ENCODE data around the gene IL4R. TPM values are rescaled to one million over a fixed set of nuclear protein-coding genes. Genes with fewer than 3 reads are reported as not detected.

IL4R gene
- total and polyA plus RNA-seq, 2 of the 13 experiments (the other 11 are each of a cell fraction or from before 2014, with no cell fraction given) = 15.9 to 49.6 TPM

DNA sequence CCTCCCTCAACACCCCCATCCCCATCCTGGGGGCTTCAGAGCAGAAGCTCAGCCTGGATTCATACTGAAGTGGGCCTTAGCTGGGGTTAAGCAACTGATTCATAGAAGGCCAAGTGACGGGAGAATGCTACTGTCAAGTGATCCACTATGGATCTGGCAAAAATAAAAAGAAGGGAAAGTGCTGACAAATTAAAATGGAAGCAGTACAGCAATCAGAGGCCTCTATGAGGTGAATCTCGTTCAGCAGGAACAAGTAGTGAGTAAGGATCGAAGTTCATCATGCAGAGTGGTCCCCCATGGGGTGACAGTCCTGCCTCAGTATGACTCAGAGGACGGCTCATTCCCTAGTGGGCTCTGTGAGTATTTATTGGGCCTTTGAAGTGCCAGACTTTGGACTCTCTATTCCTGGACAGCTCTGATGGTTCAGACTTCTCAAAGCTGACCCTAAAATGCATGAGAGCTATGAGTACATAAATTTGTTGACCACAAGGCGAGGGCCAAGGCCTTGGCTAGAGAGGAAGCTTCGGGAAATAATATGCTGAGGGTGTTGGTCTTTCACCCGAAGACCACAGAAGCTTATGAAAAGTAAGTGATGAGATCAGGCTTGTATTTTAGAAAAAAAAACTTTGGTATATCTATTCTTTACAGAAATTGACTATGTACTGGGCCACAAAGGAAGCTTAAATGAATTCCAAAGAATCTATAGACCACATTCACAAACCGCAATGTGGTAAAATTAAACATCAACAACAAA, 39.9 kb upstream of the IL4R start (continued):
- TF ChIP-seq HOXA5 (CRISPR knock-in tag; IDR thresholded peaks at IDR 0.05) (peak; percentile 66), ZNF761 (CRISPR knock-in tag; conservative IDR thresholded peaks at IDR 0.05) (no peak), CBFB (CRISPR knock-in tag; IDR thresholded peaks at IDR 0.05) (peak; percentile 86), PHF20 (CRISPR knock-in tag; IDR thresholded peaks at IDR 0.05) (peak; percentile 42; the same call in 1 of the 2 replicates), U2AF1 (optimal IDR thresholded peaks at IDR 0.05; ENCODE audit: low read depth, low read length) (no peak), MYNN (CRISPR knock-in tag; IDR thresholded peaks at IDR 0.05; ENCODE audit: low read depth) (no peak; the same call in 1 of the 2 replicates), ZNF749 (CRISPR knock-in tag; IDR thresholded peaks at IDR 0.05; ENCODE audit: borderline replicate concordance) (no peak; the same call in 1 of the 2 replicates), SRF (IDR thresholded peaks at IDR 0.05; ENCODE audit: low read depth, low read length) (0 out of 2 replicates have a peak, but pooled peaks have one; percentile 18), ZNF839 (CRISPR knock-in tag; IDR thresholded peaks at IDR 0.05; ENCODE audit: borderline replicate concordance) (no peak), ZNF841 (CRISPR knock-in tag; IDR thresholded peaks at IDR 0.05; ENCODE audit: borderline replicate concordance) (no peak), ZNF431 (CRISPR knock-in tag; IDR thresholded peaks at IDR 0.05; ENCODE audit: borderline replicate concordance, low read depth) (peak; percentile 91; the same call in 1 of the 2 replicates), HDAC6 (IDR thresholded peaks at IDR 0.05; ENCODE audit: low read depth, low read length) (no peak), NFRKB (IDR thresholded peaks at IDR 0.05) (no peak), ZNF691 (CRISPR knock-in tag; IDR thresholded peaks at IDR 0.05; ENCODE audit: borderline replicate concordance, low read depth) (peak; percentile 55; the same call in 1 of the 2 replicates), JUN (CRISPR knock-in tag; IDR thresholded peaks at IDR 0.05) (peak; percentile 96)
- TF ChIP-seq, protein P1, sequence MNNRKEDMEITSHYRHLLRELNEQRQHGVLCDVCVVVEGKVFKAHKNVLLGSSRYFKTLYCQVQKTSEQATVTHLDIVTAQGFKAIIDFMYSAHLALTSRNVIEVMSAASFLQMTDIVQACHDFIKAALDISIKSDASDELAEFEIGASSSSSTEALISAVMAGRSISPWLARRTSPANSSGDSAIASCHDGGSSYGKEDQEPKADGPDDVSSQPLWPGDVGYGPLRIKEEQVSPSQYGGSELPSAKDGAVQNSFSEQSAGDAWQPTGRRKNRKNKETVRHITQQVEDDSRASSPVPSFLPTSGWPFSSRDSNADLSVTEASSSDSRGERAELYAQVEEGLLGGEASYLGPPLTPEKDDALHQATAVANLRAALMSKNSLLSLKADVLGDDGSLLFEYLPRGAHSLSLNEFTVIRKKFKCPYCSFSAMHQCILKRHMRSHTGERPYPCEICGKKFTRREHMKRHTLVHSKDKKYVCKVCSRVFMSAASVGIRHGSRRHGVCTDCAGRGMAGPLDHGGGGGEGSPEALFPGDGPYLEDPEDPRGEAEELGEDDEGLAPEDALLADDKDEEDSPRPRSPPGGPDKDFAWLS (CRISPR knock-in tag; IDR thresholded peaks at IDR 0.05; ENCODE audit: borderline replicate concordance) = no peak
- TF ChIP-seq, protein P2, sequence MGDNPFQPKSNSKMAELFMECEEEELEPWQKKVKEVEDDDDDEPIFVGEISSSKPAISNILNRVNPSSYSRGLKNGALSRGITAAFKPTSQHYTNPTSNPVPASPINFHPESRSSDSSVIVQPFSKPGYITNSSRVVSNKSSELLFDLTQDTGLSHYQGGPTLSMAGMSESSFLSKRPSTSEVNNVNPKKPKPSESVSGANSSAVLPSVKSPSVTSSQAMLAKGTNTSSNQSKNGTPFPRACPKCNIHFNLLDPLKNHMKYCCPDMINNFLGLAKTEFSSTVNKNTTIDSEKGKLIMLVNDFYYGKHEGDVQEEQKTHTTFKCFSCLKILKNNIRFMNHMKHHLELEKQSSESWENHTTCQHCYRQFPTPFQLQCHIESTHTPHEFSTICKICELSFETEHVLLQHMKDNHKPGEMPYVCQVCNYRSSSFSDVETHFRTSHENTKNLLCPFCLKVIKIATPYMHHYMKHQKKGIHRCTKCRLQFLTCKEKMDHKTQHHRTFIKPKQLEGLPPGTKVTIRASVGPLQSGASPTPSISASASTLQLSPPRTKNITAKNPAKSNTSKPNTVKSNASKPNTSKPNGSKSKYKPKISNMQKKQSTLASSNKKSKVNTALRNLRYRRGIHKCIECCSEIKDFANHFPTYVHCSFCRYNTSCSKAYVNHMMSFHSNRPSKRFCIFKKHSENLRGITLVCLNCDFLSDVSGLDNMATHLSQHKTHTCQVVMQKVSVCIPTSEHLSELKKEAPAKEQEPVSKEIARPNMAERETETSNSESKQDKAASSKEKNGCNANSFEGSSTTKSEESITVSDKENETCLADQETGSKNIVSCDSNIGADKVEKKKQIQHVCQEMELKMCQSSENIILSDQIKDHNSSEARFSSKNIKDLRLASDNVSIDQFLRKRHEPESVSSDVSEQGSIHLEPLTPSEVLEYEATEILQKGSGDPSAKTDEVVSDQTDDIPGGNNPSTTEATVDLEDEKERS (CRISPR knock-in tag; IDR thresholded peaks at IDR 0.05) = 0 out of 2 replicates have a peak, but pooled peaks have one; percentile 56
- TF ChIP-seq, protein P3, sequence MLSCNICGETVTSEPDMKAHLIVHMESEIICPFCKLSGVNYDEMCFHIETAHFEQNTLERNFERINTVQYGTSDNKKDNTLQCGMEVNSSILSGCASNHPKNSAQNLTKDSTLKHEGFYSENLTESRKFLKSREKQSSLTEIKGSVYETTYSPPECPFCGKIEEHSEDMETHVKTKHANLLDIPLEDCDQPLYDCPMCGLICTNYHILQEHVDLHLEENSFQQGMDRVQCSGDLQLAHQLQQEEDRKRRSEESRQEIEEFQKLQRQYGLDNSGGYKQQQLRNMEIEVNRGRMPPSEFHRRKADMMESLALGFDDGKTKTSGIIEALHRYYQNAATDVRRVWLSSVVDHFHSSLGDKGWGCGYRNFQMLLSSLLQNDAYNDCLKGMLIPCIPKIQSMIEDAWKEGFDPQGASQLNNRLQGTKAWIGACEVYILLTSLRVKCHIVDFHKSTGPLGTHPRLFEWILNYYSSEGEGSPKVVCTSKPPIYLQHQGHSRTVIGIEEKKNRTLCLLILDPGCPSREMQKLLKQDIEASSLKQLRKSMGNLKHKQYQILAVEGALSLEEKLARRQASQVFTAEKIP (CRISPR knock-in tag; IDR thresholded peaks at IDR 0.05; ENCODE audit: borderline replicate concordance) = no peak
- TF ChIP-seq, protein P4, sequence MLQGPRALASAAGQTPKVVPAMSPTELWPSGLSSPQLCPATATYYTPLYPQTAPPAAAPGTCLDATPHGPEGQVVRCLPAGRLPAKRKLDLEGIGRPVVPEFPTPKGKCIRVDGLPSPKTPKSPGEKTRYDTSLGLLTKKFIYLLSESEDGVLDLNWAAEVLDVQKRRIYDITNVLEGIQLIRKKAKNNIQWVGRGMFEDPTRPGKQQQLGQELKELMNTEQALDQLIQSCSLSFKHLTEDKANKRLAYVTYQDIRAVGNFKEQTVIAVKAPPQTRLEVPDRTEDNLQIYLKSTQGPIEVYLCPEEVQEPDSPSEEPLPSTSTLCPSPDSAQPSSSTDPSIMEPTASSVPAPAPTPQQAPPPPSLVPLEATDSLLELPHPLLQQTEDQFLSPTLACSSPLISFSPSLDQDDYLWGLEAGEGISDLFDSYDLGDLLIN (CRISPR knock-in tag; IDR thresholded peaks at IDR 0.05; ENCODE audit: borderline replicate concordance) = no peak

Data from HepG2 (cell line).